DMS114 treated with DMSO at 0.1 percent for 48 hours (cell line): Measurements from ENCODE around the gene PAQR6.
A peak's percentile ranks its signal among the peaks of the same experiment; 100 is the strongest.

Experiments used
- DNase-seq: peaks from one replicate; lab custom pipeline; 2025; ENCODE audit not compliant: unreplicated experiment; lab: John Stamatoyannopoulos, UW

PAQR6 gene

GRCh38 chr1:156198831-156199349 lies 49.0 kb downstream of the PAQR6 start:
- DNase-seq, result no peak

- no peak for DNase-seq
These were observed 51.4 kb downstream of the PAQR6 start for GRCh38 chr1:156196445-156196844.

GRCh38 chr1:156195853-156196252 lies 52.0 kb downstream of the PAQR6 start:
- DNase-seq, result no peak

- DNase-seq, result no peak
These were observed 53.6 kb downstream of the PAQR6 start for GRCh38 chr1:156194300-156194652.

DNA sequence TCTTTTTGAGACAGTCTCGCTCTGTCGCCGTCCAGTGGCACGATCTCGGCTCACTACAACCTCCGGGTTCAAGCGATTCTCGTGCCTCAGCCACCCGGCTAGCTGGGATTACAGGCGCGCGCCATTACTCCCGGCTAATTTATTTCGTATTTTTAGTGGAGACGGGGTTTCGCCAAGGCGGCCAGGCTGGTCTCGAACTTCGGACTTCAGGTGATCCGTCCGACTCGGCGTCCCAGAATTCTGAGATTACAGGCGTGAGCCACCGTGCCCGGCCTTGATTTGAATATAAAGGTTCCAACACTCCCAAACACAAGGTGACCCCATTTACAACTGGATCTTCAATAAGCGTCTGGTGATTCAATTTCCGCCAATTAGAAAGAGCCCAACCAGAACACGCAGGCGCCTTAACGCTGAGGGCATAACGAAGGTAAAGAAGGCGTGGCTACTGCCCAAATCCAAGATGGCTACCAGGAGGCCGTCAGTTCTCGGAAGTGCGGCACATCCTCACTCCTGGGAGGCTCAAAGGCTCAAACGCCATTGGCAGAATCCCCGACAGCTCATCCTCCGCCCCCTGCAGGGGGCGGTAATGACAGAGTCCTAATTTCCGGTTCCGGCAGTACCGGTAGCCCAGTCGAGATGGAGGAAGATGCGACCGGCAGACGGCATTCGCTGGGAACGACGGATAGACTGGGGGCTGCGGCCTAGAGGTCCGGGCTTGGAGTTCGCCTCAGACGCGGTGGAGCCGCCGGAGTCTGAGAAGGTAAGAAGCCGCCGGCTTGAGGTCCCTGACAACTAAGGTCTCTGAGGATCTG lies 54.2 kb downstream of the PAQR6 start, which contains the start of gene SLC25A44:
TSS of gene SLC25A44 (plus strand) at position 617 of the 812 bp plus-strand sequence. CDS start 5,744 bp downstream, outside the sequence.
- DNase-seq, result peak; percentile 100
